Activated T-cell treated with anti-CD3 and anti-CD28 coated beads, Interleukin-2, amount 50 U/mL, for 72 hours (primary cell): ENCODE data around the gene TRAF7. TPM values are rescaled to one million over a fixed set of nuclear protein-coding genes. Genes with fewer than 3 reads are reported as not detected.
A peak's percentile ranks its signal among the peaks of the same experiment; 100 is the strongest.

ENCODE experiments used
- ATAC-seq, 2 donors: fragments of 150-1000 bp; cut with Tn5 transposase; replicated peaks in 1 of 2; 2 replicates each; pipeline ENCODE4 v1.10.0; 2021; ENCODE audit warnings: moderate library complexity in 2 of 2, mild to moderate bottlenecking in 1 of 2
- DNase-seq, 2 donors: peaks; one replicate each; pipeline ENCODE4 v3.0.0; 2021 to 2022; ENCODE audit warnings: mixed read lengths in 1 of 2
- H3K27ac Mint-ChIP-seq: one replicate; pipeline ENCODE4 v1.8.0; 2022; ENCODE audit warnings: mild to moderate bottlenecking, moderate library complexity, mixed read lengths
- H3K27me3 Mint-ChIP-seq: one replicate; pipeline ENCODE4 v1.8.0; 2022; ENCODE audit warnings: low read depth, mixed read lengths
- H3K36me3 Mint-ChIP-seq, 2 donors: one replicate each; pipeline ENCODE4 v1.8.0; 2022; ENCODE audit warnings: mixed read lengths in 2 of 2, mild to moderate bottlenecking in 1 of 2; ENCODE audit not compliant: insufficient read depth in 2 of 2
- H3K4me1 Mint-ChIP-seq: one replicate; pipeline ENCODE4 v1.8.0; 2022; ENCODE audit warnings: low read depth, mixed read lengths
- H3K4me3 Mint-ChIP-seq, 2 donors: one replicate each; pipeline ENCODE4 v1.8.0; 2022; ENCODE audit warnings: mild to moderate bottlenecking in 2 of 2, mixed read lengths in 2 of 2, moderate library complexity in 2 of 2
- H3K9me3 Mint-ChIP-seq, 2 donors: one replicate each; pipeline ENCODE4 v1.8.0; 2022; ENCODE audit warnings: mixed read lengths in 2 of 2
- total RNA-seq, 2 donors: library from RNA; stranded (reverse); gene quantifications; one replicate each; pipeline ENCODE4 v1.2.3, GENCODE V29; 2022

Gene TRAF7
- total RNA-seq, 2 donors from 2014 or later: 66.4 to 72.9 TPM

DNA sequence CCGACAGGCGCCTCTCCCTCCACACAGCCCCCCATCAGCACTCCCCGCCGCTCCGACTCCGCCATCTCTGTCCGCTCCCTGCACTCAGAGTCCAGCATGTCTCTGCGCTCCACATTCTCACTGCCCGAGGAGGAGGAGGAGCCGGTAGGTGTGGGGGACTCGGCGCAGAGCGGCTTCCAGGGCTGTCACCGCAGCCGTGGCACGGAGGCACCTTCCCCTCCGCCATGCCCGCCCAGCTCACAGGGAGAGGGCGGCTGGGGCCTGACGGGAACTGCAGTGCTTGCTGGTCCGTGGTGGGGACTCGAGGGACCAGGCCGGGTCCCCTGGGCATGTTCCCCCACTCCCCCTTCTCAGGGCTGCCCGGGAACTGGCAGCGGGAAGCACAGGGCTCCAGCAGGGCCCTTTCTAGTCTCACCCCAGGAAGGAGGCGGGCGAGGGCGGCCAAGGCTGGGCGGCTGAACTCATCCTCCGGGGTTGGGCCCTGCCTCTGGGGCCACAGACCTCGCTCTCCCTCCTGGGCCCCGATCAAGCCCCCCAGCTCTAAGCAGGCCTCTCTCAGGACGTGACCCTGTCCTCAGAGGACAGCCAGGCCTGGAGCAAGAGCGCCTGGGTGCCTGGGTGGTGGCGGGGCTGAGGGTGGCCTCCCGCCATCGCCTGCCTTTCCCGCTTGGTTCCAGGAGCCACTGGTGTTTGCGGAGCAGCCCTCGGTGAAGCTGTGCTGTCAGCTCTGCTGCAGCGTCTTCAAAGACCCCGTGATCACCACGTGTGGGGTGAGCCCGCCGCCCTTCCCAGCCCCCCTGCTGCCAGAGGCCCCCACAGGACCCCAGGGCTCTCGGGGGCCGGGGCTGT lies 15.2 kb downstream of the TRAF7 start:
- Mint-ChIP-seq H3K4me1 (no peaks in the 10 kb centered on the region), H3K4me3 (no peak overlapping the region), H3K27ac (no peak overlapping the region), H3K9me3 (no peaks in the 10 kb centered on the region), H3K27me3 (no peaks in the 10 kb centered on the region), H3K36me3 (peaks cover 0 to 4% of the 10 kb centered on the region in 2 donors)
- ATAC-seq (no peak), DNase-seq (no peak)

DNA sequence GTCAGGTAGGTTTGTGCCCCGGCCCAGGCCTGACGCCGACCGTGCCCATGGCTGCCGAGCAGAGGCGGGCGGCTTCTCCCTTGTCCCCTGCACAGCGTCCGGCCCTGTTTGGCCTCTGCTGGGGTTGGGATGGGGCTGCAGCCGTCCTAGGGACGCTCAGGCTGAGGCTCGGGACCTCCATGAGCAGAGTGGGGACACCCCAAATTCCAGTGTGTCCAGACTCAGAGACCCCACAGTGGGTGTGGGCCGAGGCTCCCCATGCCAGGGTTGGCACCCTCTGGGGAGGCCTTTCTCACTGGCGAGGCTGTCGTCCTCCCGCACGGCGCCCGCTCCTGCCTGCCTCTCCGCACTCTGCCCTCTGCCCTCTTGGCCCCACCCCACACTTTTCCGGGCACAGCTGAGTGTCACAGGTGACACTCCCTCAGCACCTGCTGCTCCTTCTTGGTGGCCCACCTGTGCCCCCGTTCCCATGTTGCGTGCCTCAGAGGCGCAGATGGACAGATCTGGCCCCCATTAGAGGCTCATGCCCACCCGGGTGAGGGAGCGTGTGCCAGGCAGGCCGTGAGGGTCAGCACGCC lies 16.1 kb downstream of the TRAF7 start:
- Mint-ChIP-seq H3K4me1 (no peaks in the 10 kb centered on the region), H3K9me3 (no peaks in the 10 kb centered on the region), H3K27ac (no peak overlapping the region), H3K4me3 (no peak overlapping the region), H3K36me3 (peaks cover 0 to 4% of the 10 kb centered on the region in 2 donors), H3K27me3 (no peaks in the 10 kb centered on the region)
- ATAC-seq (no peak), DNase-seq (no peak)

DNA sequence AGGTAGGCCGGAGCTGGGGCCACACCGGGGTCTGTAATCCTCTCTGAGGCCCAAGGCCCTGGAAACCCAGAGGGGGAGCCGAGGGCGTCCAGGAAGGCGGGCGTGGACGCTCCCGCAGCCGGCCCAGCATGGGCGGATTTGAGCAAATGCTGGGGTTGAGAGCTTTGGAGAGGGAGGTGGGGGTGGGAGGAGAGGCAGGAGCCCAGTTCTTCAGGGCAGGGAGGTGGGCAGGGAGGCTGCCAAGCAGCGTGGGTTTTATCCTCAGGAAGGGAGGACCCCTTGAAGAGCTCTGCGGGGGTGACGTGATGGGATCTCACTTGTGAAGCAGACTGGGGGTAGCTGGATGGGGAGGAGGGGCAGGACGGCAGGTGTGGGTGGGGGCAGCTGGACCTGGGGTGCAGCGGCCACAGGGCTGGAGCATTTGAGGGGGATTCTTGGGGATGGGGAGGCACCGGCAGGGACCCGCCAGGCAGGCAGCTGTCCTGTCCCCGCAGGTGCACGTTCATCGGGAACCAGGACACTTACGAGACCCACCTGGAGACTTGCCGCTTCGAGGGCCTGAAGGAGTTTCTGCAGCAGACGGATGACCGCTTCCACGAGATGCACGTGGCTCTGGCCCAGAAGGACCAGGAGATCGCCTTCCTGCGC lies 17.2 kb downstream of the TRAF7 start:
- H3K4me3 Mint-ChIP-seq: no peak overlapping the region
- no peaks in the 10 kb centered on the region for H3K9me3 Mint-ChIP-seq
- no peaks in the 10 kb centered on the region for H3K27me3 Mint-ChIP-seq
- no peaks in the 10 kb centered on the region for H3K4me1 Mint-ChIP-seq
- H3K36me3 Mint-ChIP-seq: peaks cover 0 to 4% of the 10 kb centered on the region in 2 donors
- no peak for DNase-seq
- no peak for ATAC-seq
- no peak overlapping the region for H3K27ac Mint-ChIP-seq

GRCh38 chr16:2173366-2173765 lies 17.8 kb downstream of the TRAF7 start:
- Mint-ChIP-seq H3K4me3 (no peak overlapping the region), H3K27ac (no peak overlapping the region), H3K27me3 (no peaks in the 10 kb centered on the region), H3K4me1 (no peaks in the 10 kb centered on the region), H3K36me3 (peaks cover 0 to 4% of the 10 kb centered on the region in 2 donors), H3K9me3 (no peaks in the 10 kb centered on the region)
- ATAC-seq (no peak), DNase-seq (no peak)

GRCh38 chr16:2173916-2174315 lies 18.3 kb downstream of the TRAF7 start:
- Mint-ChIP-seq H3K36me3 (peaks cover 0 to 4% of the 10 kb centered on the region in 2 donors), H3K4me1 (no peaks in the 10 kb centered on the region), H3K4me3 (no peak overlapping the region), H3K9me3 (no peaks in the 10 kb centered on the region), H3K27me3 (no peaks in the 10 kb centered on the region), H3K27ac (no peak overlapping the region)
- ATAC-seq: no peak
- no peak for DNase-seq

DNA sequence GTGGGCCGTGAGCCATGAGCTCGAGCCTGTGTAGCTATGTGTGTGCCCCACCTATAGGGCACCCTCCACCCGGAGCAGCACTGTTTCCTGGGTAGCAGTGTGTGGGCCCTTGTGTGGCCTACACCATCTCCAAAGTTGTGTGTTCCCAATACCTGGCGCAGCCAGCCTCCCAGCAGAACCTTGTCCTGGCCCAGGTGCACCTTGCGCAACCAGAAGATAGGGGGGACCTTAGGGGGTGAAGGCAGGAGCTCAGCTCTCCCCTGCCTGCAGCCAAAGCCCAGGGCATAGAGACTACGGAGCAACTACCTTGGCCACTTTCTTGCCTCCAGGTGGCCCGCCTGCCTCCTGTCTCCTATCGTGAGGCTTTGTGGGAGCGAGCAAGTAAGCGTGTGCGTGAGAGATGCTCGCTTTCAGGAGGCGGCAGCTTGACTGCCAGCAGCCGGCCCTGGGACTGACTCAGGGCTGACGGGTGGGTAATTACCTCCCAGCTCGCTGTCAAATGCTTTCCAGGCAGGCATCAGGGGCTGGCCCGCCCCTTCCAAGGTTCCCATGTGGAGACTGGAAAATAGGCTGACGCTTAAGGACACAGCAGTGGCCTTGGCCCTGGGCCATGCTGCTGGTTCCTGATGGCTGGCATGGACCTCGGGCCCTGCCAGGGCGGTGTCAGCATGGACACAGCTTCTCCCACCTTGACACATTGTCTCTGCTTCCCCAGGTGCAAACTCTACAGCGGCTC lies 19.0 kb downstream of the TRAF7 start:
- no peak for ATAC-seq
- DNase-seq: no peak
- H3K4me1 Mint-ChIP-seq: no peaks in the 10 kb centered on the region
- H3K27ac Mint-ChIP-seq: no peak overlapping the region
- no peaks in the 10 kb centered on the region for H3K27me3 Mint-ChIP-seq
- H3K4me3 Mint-ChIP-seq: no peak overlapping the region
- H3K36me3 Mint-ChIP-seq: peaks cover 0 to 4% of the 10 kb centered on the region in 2 donors
- H3K9me3 Mint-ChIP-seq: no peaks in the 10 kb centered on the region

DNA sequence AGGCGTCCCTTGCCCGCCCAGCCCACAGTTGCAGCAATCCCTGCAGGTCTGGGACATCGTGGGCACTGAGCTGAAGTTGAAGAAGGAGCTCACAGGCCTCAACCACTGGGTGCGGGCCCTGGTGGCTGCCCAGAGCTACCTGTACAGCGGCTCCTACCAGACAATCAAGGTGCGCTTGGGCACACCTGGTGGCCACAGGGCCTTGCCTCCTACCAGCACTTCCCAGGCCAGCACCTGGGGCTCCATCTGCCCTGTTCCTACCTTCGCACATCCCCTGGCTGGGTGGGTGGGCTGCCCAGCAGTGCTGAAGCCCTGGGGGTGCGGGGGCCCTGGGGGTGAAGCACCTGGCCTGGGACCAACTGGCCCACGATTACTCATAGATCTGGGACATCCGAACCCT lies 19.9 kb downstream of the TRAF7 start:
- DNase-seq: no peak
- Mint-ChIP-seq H3K4me3 (no peak overlapping the region), H3K36me3 (peaks cover 0 to 4% of the 10 kb centered on the region in 2 donors), H3K9me3 (no peaks in the 10 kb centered on the region), H3K27me3 (no peaks in the 10 kb centered on the region), H3K27ac (no peak overlapping the region), H3K4me1 (no peaks in the 10 kb centered on the region)
- ATAC-seq: no peak

DNA sequence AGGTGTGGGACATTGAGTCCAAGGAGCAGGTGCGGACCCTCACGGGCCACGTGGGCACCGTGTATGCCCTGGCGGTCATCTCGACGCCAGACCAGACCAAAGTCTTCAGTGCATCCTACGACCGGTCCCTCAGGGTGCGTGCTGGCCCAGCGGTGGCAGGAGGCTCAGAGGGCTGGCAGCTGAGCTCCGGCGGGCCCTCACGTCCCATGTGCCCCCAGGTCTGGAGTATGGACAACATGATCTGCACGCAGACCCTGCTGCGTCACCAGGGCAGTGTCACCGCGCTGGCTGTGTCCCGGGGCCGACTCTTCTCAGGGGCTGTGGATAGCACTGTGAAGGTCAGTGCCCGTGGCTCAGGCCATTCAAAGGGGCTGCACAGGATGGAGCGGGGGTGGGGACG lies 20.5 kb downstream of the TRAF7 start:
- no peaks in the 10 kb centered on the region for H3K27me3 Mint-ChIP-seq
- H3K9me3 Mint-ChIP-seq: no peaks in the 10 kb centered on the region
- H3K4me1 Mint-ChIP-seq: no peaks in the 10 kb centered on the region
- H3K27ac Mint-ChIP-seq: no peak overlapping the region
- DNase-seq (no peak), ATAC-seq (no peak)
- no peak overlapping the region for H3K4me3 Mint-ChIP-seq
- H3K36me3 Mint-ChIP-seq: peaks cover 0 to 4% of the 10 kb centered on the region in 2 donors

DNA sequence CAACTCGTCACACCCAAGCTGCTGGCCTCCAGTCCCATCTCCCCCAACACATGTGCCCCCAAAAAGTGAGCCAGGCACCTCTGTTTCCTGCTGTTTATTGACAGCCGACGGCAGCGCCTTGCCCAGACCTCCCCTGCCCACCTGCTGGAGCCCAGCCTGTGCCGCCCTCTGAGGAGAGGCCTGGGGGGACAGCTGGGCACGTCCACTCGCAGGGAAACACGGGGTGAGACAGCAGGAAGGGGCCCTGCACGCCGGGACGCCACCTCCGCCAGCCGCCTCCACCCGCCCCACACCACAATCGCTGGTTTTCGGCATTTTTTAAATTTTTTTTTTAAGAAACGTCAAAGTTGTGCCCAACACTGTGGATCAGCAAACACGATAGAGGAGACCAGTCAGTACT lies 21.5 kb downstream of the TRAF7 start:
- no peaks in the 10 kb centered on the region for H3K9me3 Mint-ChIP-seq
- H3K27me3 Mint-ChIP-seq: no peaks in the 10 kb centered on the region
- no peak overlapping the region for H3K4me3 Mint-ChIP-seq
- no peaks in the 10 kb centered on the region for H3K4me1 Mint-ChIP-seq
- peaks cover 0 to 4% of the 10 kb centered on the region in 2 donors for H3K36me3 Mint-ChIP-seq
- DNase-seq (no peak), ATAC-seq (no peak)
- H3K27ac Mint-ChIP-seq: no peak overlapping the region

DNA sequence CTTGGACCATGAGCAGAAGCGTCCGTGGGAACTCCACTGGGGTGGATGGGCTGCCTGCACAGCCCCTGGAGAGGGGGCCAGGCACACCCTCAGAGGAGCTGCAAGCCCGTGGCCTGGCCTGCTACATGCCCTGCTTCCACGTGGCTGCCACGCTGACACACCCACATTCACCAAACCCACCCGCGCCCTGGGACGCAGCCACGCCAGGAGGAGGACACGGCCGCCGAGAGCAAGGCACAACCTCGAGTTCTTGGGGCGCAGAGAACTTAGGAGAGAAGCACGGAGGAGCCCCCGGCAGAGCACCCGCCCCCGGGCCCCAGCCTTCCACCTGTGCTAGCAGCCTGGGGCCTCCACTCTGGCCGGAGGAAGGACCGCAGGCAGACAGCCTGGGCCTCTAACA lies 22.0 kb downstream of the TRAF7 start:
- no peak for DNase-seq
- no peaks in the 10 kb centered on the region for H3K4me1 Mint-ChIP-seq
- no peak overlapping the region for H3K4me3 Mint-ChIP-seq
- H3K9me3 Mint-ChIP-seq: no peaks in the 10 kb centered on the region
- peaks cover 0 to 4% of the 10 kb centered on the region in 2 donors for H3K36me3 Mint-ChIP-seq
- no peaks in the 10 kb centered on the region for H3K27me3 Mint-ChIP-seq
- no peak for ATAC-seq
- no peak overlapping the region for H3K27ac Mint-ChIP-seq

DNA sequence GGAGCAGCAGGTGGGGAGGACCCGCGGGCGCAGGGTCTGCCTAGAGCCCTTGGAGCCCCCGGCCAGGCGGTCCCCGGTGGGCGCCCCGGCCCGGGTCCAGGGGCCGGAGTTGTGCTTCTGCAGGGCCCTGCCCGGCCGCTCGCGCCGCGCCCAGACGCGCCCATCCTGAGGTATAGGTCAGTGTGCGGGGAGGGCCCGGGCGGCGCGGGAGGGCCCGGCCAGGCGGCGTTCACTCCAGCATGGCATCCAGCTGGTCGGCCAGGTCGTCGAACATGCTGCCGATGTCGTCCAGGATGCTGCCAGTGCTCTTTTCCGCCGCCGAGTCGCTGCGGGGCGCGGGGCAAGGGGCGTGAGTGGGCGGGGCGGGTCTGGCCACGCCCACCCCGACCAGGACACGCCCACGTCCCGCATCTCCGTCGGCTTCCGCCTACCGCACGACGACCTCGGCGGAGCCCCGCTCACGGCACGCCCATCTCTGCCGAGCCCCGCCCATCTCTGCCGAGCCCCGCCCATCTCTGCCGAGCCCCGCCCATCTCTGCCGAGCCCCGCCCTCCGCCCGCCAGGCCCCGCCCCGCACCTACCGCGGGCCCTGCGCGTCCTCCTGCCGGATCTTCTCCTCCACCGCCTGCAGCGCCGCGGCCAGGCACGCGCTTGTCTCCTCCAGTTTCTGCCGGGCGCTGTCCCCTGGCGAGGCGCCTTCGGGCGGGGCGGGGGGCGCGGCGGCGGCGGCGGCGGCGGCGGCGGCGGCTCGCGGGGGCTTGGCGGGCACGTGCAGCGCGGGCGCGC lies 22.9 kb downstream of the TRAF7 start:
- DNase-seq (peak; percentile 36 to 44), ATAC-seq (peak; percentile 51 to 62)
- H3K27me3 Mint-ChIP-seq: no peaks in the 10 kb centered on the region
- H3K9me3 Mint-ChIP-seq: no peaks in the 10 kb centered on the region
- no peak overlapping the region for H3K27ac Mint-ChIP-seq
- no peaks in the 10 kb centered on the region for H3K4me1 Mint-ChIP-seq
- H3K36me3 Mint-ChIP-seq: peaks cover 0 to 3% of the 10 kb centered on the region in 2 donors
- no peak overlapping the region for H3K4me3 Mint-ChIP-seq

- H3K36me3 Mint-ChIP-seq: peaks cover 0 to 3% of the 10 kb centered on the region in 2 donors
- no peak for ATAC-seq
- no peaks in the 10 kb centered on the region for H3K27me3 Mint-ChIP-seq
- no peak overlapping the region for H3K27ac Mint-ChIP-seq
- no peaks in the 10 kb centered on the region for H3K9me3 Mint-ChIP-seq
- DNase-seq: no peak
- no peak overlapping the region for H3K4me3 Mint-ChIP-seq
- no peaks in the 10 kb centered on the region for H3K4me1 Mint-ChIP-seq
Observed at GRCh38 chr16:2179107-2179501, 23.5 kb downstream of the TRAF7 start.
